Thyroid gland (tissue), 4 donors: ENCODE results near the gene UBAP1.
"Not testable (repeated sequence)": the region's sequence is repeated elsewhere in the genome, so short reads cannot be mapped to it uniquely, and the experiment has no call there.

ENCODE experiments used
- CTCF ChIP-seq, 6 experiments: fragments of 200-600 bp in 3 of 6; fragments of 450-650 bp in 3 of 6; sonication (generic) in 3 of 6; IDR thresholded peaks; one replicate each; pipeline ENCODE4 v1.5.1; 2016 to 2019; ENCODE audit warnings: antibody characterized with exemption in 6 of 6, mild to moderate bottlenecking in 2 of 6, inconsistent platforms in 1 of 6, moderate library complexity in 1 of 6
- POLR2A ChIP-seq, 2 donors: fragments of 450-650 bp; IDR thresholded peaks; one replicate each; pipeline ENCODE4 v1.6.1; 2017; ENCODE audit warnings: antibody characterized with exemption in 2 of 2, mild to moderate bottlenecking in 2 of 2, moderate library complexity in 1 of 2

- not testable (repeated sequence) for TF ChIP-seq CTCF, POLR2A (IDR thresholded peaks at IDR 0.05)
These were observed 94.7 kb downstream of the UBAP1 start for GRCh38 chr9:34273588-34273987.
